ENCODE results near the gene MEOX2.

- TF ChIP-seq, protein P1, sequence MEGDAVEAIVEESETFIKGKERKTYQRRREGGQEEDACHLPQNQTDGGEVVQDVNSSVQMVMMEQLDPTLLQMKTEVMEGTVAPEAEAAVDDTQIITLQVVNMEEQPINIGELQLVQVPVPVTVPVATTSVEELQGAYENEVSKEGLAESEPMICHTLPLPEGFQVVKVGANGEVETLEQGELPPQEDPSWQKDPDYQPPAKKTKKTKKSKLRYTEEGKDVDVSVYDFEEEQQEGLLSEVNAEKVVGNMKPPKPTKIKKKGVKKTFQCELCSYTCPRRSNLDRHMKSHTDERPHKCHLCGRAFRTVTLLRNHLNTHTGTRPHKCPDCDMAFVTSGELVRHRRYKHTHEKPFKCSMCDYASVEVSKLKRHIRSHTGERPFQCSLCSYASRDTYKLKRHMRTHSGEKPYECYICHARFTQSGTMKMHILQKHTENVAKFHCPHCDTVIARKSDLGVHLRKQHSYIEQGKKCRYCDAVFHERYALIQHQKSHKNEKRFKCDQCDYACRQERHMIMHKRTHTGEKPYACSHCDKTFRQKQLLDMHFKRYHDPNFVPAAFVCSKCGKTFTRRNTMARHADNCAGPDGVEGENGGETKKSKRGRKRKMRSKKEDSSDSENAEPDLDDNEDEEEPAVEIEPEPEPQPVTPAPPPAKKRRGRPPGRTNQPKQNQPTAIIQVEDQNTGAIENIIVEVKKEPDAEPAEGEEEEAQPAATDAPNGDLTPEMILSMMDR (conservative IDR thresholded peaks at IDR 0.05) = no peak
- no peak for TF ChIP-seq EZH2 (IDR thresholded peaks at IDR 0.05; ENCODE audit: low read depth)
These were observed 6.0 kb downstream of the MEOX2 start for GRCh38 chr7:15680446-15680845.
